Measurements from ENCODE around the gene CHDH. TPM values are rescaled to one million over a fixed set of nuclear protein-coding genes. Genes with fewer than 3 reads are reported as not detected.

The CHDH gene
- total and polyA plus RNA-seq, 12 donors = 0.29 to 17.5 (median 2.2) TPM

GRCh38 chr3:53803124-53803815 is 42.9 kb downstream of the CHDH start:
- Histone ChIP-seq H3K36me3 (no peaks in the 10 kb centered on the region), H3K4me3 (no peak overlapping the region), H3K27me3 (peaks cover 0 to 4% (median 0%) of the 10 kb centered on the region in 7 donors), H3K9me3 (no peaks in the 10 kb centered on the region), H3K4me1 (peaks cover 0 to 24% (median 9%) of the 10 kb centered on the region in 9 donors), H3K27ac (no peak overlapping the region)
- no peak for DNase-seq
- WGBS, 2 donors = 92 to 94% methylated on average over 18 of the region's 18 CpGs
- ATAC-seq = no peak
- intact Hi-C loops (cut with DNase I) = no loop called here
- no peak for TF ChIP-seq CTCF (IDR thresholded peaks at IDR 0.05)

GRCh38 chr3:53802256-53802880 is 43.9 kb downstream of the CHDH start:
- ATAC-seq (no peak), DNase-seq (no peak)
- H3K27ac ChIP-seq = no peak overlapping the region
- no peak for TF ChIP-seq CTCF (IDR thresholded peaks at IDR 0.05)
- H3K36me3 ChIP-seq = no peaks in the 10 kb centered on the region
- whole genome bisulfite sequencing, 2 donors = 84 to 88% methylated on average over 8 of the region's 8 CpGs
- H3K27me3 ChIP-seq = peaks cover 0 to 4% (median 0%) of the 10 kb centered on the region in 7 donors
- intact Hi-C loops (cut with DNase I) = no loop called here
- H3K9me3 ChIP-seq = no peaks in the 10 kb centered on the region
- H3K4me3 ChIP-seq = no peak overlapping the region
- peaks cover 0 to 20% (median 7%) of the 10 kb centered on the region in 9 donors for H3K4me1 ChIP-seq

- H3K4me1 ChIP-seq = peaks cover 0 to 13% (median 0%) of the 10 kb centered on the region in 9 donors
- no peak overlapping the region for H3K27ac ChIP-seq
- 91 to 92% methylated on average over 9 of the region's 9 CpGs for WGBS, 2 donors
- no peak for ATAC-seq
- no peak for DNase-seq
- H3K36me3 ChIP-seq = no peaks in the 10 kb centered on the region
- H3K27me3 ChIP-seq = peaks cover 0 to 4% (median 0%) of the 10 kb centered on the region in 7 donors
- no peaks in the 10 kb centered on the region for H3K9me3 ChIP-seq
- intact Hi-C loops (cut with DNase I) = no loop called here
- H3K4me3 ChIP-seq = no peak overlapping the region
- TF ChIP-seq CTCF (IDR thresholded peaks at IDR 0.05) = no peak
These were observed 44.9 kb downstream of the CHDH start for GRCh38 chr3:53801319-53801718.

- H3K27ac ChIP-seq = no peak overlapping the region
- ATAC-seq = no peak
- no peak for DNase-seq
- no peaks in the 10 kb centered on the region for H3K36me3 ChIP-seq
- TF ChIP-seq CTCF (IDR thresholded peaks at IDR 0.05) = no peak
- H3K27me3 ChIP-seq = peaks cover 0 to 6% (median 0%) of the 10 kb centered on the region in 7 donors
- peaks cover 0 to 17% (median 0%) of the 10 kb centered on the region in 9 donors for H3K4me1 ChIP-seq
- intact Hi-C loops (cut with DNase I) = no loop called here
- WGBS, 2 donors = 87 to 89% methylated on average over 16 of the region's 16 CpGs
- no peak overlapping the region for H3K4me3 ChIP-seq
- H3K9me3 ChIP-seq = no peaks in the 10 kb centered on the region
These were observed 45.9 kb downstream of the CHDH start for GRCh38 chr3:53800041-53800906.
